Endodermal cell (in vitro differentiated cells): Measurements from ENCODE around the gene SGCE. TPM values are rescaled to one million over a fixed set of nuclear protein-coding genes. Genes with fewer than 3 reads are reported as not detected.

Source experiments
- DNase-seq: peaks from one replicate; pipeline ENCODE4 v3.0.0-alpha.2; 2017
- H3K27ac ChIP-seq: 2 replicates; pipeline ENCODE4 v1.5.1; 2013; ENCODE audit warnings: mild to moderate bottlenecking, low read depth, low read length, moderate library complexity
- H3K27me3 ChIP-seq: 2 replicates; pipeline ENCODE4 v1.6.1; 2013; ENCODE audit warnings: mild to moderate bottlenecking, low read length, moderate library complexity; ENCODE audit not compliant: insufficient read depth, control insufficient read depth, poor library complexity, severe bottlenecking
- H3K36me3 ChIP-seq: 2 replicates; pipeline ENCODE4 v1.7.0; 2013; ENCODE audit warnings: mild to moderate bottlenecking, low read length, moderate library complexity; ENCODE audit not compliant: control insufficient read depth, insufficient read depth
- H3K4me1 ChIP-seq: one replicate; pipeline ENCODE4 v1.7.0; 2013; ENCODE audit warnings: low read length; ENCODE audit not compliant: control insufficient read depth, insufficient read depth
- H3K4me3 ChIP-seq: 2 replicates; pipeline ENCODE4 v1.5.1; 2013; ENCODE audit warnings: mild to moderate bottlenecking, low read length, moderate library complexity
- H3K9ac ChIP-seq: 2 replicates; pipeline ENCODE4 v1.6.1; 2013; ENCODE audit warnings: mild to moderate bottlenecking, low read length, moderate library complexity; ENCODE audit not compliant: poor library complexity, severe bottlenecking; ENCODE audit errors: extremely low read depth
- H3K9me3 ChIP-seq: 2 replicates; pipeline ENCODE4 v1.6.1; 2013; ENCODE audit warnings: mild to moderate bottlenecking, low read length, moderate library complexity; ENCODE audit not compliant: control insufficient read depth
- H3K27ac Mint-ChIP-seq: 2 replicates; pipeline ENCODE4 v1.8.0; 2020; ENCODE audit warnings: mixed read lengths
- H3K27me3 Mint-ChIP-seq: 2 replicates; pipeline ENCODE4 v1.8.0; 2021; ENCODE audit warnings: mild to moderate bottlenecking, mixed read lengths; ENCODE audit not compliant: insufficient read depth
- H3K36me3 Mint-ChIP-seq: 2 replicates; pipeline ENCODE4 v1.8.0; 2020; ENCODE audit warnings: low read depth, mixed read lengths
- H3K4me1 Mint-ChIP-seq: 2 replicates; pipeline ENCODE4 v1.8.0; 2020; ENCODE audit warnings: mixed read lengths
- H3K4me3 Mint-ChIP-seq: 2 replicates; pipeline ENCODE4 v1.8.0; 2020; ENCODE audit warnings: mild to moderate bottlenecking, moderate library complexity, mixed read lengths
- H3K9me3 Mint-ChIP-seq: 2 replicates; pipeline ENCODE4 v1.8.0; 2020; ENCODE audit warnings: mild to moderate bottlenecking, mixed read lengths
- WGBS, 2 experiments: methylation state at CpG; one replicate each; pipeline versions ENCODE4 v1.1.5 to v1.1.7; 2013; ENCODE audit warnings: missing lambda C conversion rate in 2 of 2, mixed read lengths in 1 of 2; ENCODE audit not compliant: insufficient coverage in 1 of 2, insufficient read length in 1 of 2; 5-methylcytosine and 5-hydroxymethylcytosine counted together
- total RNA-seq, 2 donors: library from RNA; stranded (reverse); fragmentation: NEBNext Ultra II Directional in 1 of 2; extraction: Animal tissue kit (Norgen Biotek cat#: 25700) in 1 of 2; gene quantifications; 2 replicates in 1 of 2; 3 replicates in 1 of 2; pipeline ENCODE4 v1.2.1, GENCODE V29; 2021
- TF ChIP-seq, protein P1 (sequence below): fragments of 200-600 bp; sonication (generic); conservative IDR thresholded peaks from 2 replicates; pipeline ENCODE4 v1.5.0; 2021; ENCODE audit warnings: antibody characterized with exemption, mild to moderate bottlenecking

The SGCE gene
- total RNA-seq, 2 donors from 2014 or later = 40.9 to 45.9 TPM

DNA sequence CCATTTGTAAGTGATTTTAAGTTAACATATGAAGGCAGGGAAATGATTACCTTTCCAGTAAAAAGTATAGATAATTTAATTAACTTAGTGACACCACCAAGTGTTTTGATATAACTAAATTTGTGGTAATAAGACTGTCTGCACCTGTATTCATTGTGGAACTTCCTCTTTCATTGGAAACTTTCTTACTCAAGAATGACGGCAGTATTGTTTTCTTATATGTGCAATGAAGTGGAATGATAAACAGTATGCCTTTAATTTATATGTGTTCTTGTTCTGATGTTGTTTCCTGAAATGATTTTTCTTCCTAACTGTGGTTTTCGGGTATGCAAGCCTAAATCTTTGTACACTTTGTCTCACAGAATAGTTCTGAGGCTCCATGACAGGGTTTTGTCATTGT is 99.9 kb downstream of the SGCE start:
- WGBS, 2 experiments = 92 to 100% methylated on average over 1 to 2 of the region's 2 CpGs
- Histone ChIP-seq H3K36me3 (peaks cover 51% of the 10 kb centered on the region), H3K9me3 (no peaks in the 10 kb centered on the region), H3K4me3 (no peak overlapping the region), H3K9ac (no peak overlapping the region), H3K4me1 (no peaks in the 10 kb centered on the region), H3K27me3 (no peaks in the 10 kb centered on the region), H3K27ac (no peak overlapping the region)
- Mint-ChIP-seq H3K4me3 (no peak overlapping the region), H3K4me1 (no peaks in the 10 kb centered on the region), H3K9me3 (no peaks in the 10 kb centered on the region), H3K27ac (no peak overlapping the region), H3K27me3 (no peaks in the 10 kb centered on the region), H3K36me3 (peaks cover 41% of the 10 kb centered on the region)
- DNase-seq = no peak
- TF ChIP-seq, protein P1, sequence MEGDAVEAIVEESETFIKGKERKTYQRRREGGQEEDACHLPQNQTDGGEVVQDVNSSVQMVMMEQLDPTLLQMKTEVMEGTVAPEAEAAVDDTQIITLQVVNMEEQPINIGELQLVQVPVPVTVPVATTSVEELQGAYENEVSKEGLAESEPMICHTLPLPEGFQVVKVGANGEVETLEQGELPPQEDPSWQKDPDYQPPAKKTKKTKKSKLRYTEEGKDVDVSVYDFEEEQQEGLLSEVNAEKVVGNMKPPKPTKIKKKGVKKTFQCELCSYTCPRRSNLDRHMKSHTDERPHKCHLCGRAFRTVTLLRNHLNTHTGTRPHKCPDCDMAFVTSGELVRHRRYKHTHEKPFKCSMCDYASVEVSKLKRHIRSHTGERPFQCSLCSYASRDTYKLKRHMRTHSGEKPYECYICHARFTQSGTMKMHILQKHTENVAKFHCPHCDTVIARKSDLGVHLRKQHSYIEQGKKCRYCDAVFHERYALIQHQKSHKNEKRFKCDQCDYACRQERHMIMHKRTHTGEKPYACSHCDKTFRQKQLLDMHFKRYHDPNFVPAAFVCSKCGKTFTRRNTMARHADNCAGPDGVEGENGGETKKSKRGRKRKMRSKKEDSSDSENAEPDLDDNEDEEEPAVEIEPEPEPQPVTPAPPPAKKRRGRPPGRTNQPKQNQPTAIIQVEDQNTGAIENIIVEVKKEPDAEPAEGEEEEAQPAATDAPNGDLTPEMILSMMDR = no peak

DNA sequence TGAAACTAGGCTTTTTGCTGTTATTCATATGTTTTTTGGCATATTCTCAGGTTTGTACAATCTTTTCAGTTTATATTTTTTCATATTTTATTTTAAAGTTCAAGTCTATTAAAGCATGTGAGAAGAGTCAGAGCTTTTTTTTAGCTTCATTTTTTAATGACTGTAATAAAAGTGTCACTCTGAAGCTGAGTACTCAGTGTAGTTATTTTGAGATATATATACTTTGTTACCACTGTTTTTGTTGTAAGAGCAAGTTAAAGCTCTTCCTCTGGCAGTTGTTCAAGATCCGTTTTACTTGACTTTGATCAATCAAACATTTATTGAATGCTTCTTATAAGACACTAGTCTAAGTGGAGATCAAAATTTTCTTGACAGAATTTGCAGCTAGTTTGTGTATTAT is 108.8 kb downstream of the SGCE start:
- H3K9ac ChIP-seq = no peak overlapping the region
- H3K4me1 ChIP-seq = no peaks in the 10 kb centered on the region
- peaks cover 39% of the 10 kb centered on the region for H3K36me3 ChIP-seq
- Mint-ChIP-seq H3K27ac (no peak overlapping the region), H3K36me3 (peaks cover 20% of the 10 kb centered on the region), H3K9me3 (no peaks in the 10 kb centered on the region), H3K27me3 (no peaks in the 10 kb centered on the region), H3K4me3 (no peak overlapping the region), H3K4me1 (peaks cover 2% of the 10 kb centered on the region)
- TF ChIP-seq, protein P1 = no peak
- no peaks in the 10 kb centered on the region for H3K9me3 ChIP-seq
- H3K4me3 ChIP-seq = no peak overlapping the region
- H3K27me3 ChIP-seq = no peaks in the 10 kb centered on the region
- no peak for DNase-seq
- 75 to 100% methylated on average over 1 of the region's 1 CpG for WGBS, 2 experiments
- H3K27ac ChIP-seq = no peak overlapping the region

DNA sequence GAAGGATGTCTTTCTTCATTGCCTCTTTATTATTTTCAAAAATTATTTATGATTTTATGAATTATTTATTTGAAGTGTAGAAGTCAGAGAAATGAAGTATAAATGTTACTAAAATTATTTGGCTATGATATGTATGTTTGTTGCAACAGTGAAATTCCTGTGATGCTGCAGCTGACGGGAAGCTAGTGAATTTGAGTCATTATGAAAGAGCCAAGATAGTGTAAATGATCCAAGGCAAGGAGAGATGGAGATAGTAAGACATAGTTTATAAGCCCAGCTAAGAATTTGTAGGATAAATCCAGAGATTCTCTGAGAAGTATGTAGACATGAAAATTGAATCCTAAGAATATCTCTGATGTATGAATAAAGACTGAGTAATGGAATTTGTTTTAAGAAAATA is 115.5 kb downstream of the SGCE start:
- Histone ChIP-seq H3K9ac (no peak overlapping the region), H3K27me3 (no peaks in the 10 kb centered on the region), H3K27ac (no peak overlapping the region), H3K9me3 (no peaks in the 10 kb centered on the region), H3K4me1 (peaks cover 7% of the 10 kb centered on the region), H3K4me3 (no peak overlapping the region), H3K36me3 (peaks cover 59% of the 10 kb centered on the region)
- Mint-ChIP-seq H3K27me3 (no peaks in the 10 kb centered on the region), H3K4me1 (peaks cover 7% of the 10 kb centered on the region), H3K27ac (no peak overlapping the region), H3K9me3 (no peaks in the 10 kb centered on the region), H3K4me3 (no peak overlapping the region), H3K36me3 (peaks cover 42% of the 10 kb centered on the region)
- TF ChIP-seq, protein P1 = no peak
- WGBS, 2 experiments = 91 to 100% methylated on average over 1 of the region's 1 CpG
- no peak for DNase-seq

Other genes with a start within 250 kb of the SGCE start
- 10 to 100 TPM; 40.4 to 68.8 TPM for gene CASD1, start 146.3 kb downstream of the SGCE start, total RNA-seq